ENCODE measurements around the gene FBP2. TPM values are rescaled to one million over a fixed set of nuclear protein-coding genes. Genes with fewer than 3 reads are reported as not detected.

FBP2 gene
- total and polyA plus RNA-seq, 2 donors (not counting 1 experiment from before 2014, with no cell fraction given), result not detected

GRCh38 chr9:94525396-94526035, 68.1 kb downstream of the FBP2 start:
- Histone ChIP-seq H4K20me1 (ENCODE audit: control insufficient read depth, extremely low read depth, insufficient read depth, low read length) (no peaks in the 10 kb centered on the region), H3K27me3 (ENCODE audit: control insufficient read depth, insufficient read depth, low read length) (no peaks in the 10 kb centered on the region), H3K4me3 (replicated peaks in 1 of 4; ENCODE audit: control extremely low read depth in 1 of 4, insufficient read depth in 1 of 4, low read depth in 3 of 4, low read length in 4 of 4) (no peak overlapping the region), H3K79me2 (ENCODE audit: control insufficient read depth, insufficient read depth, low read length) (no peaks in the 10 kb centered on the region), H3K36me3 (ENCODE audit: control insufficient read depth, insufficient read depth, low read length) (no peaks in the 10 kb centered on the region), H3K4me1 (ENCODE audit: control insufficient read depth, extremely low read depth, insufficient read depth, low read length) (no peaks in the 10 kb centered on the region), H3K9me3 (ENCODE audit: control insufficient read depth, insufficient read depth, low read depth, low read length) (no peaks in the 10 kb centered on the region), H3K9ac (ENCODE audit: insufficient read depth, low read length) (no peak overlapping the region), H2AFZ (ENCODE audit: low read length) (no peak overlapping the region), H3K27ac (ENCODE audit: insufficient read depth, low read length) (no peak overlapping the region), H3K4me2 (ENCODE audit: extremely low read depth, insufficient read depth, low read length) (no peak overlapping the region)
- TF ChIP-seq EZH2 (IDR thresholded peaks at IDR 0.05; ENCODE audit: low read length, missing control alignments) (no peak), CTCF (conservative IDR thresholded peaks at IDR 0.05 in 1 of 2, IDR thresholded peaks at IDR 0.05 in 1 of 2; ENCODE audit: low read depth in 1 of 2, low read length in 2 of 2) (no peak)
- DNase-seq (ENCODE audit: low read depth in 2 of 2), result no peak

- no peak overlapping the region for H3K27ac ChIP-seq (ENCODE audit: insufficient read depth, low read length)
- no peak overlapping the region for H3K4me2 ChIP-seq (ENCODE audit: extremely low read depth, insufficient read depth, low read length)
- no peak overlapping the region for H2AFZ ChIP-seq (ENCODE audit: low read length)
- no peak overlapping the region for H3K4me3 ChIP-seq (replicated peaks in 1 of 4; ENCODE audit: control extremely low read depth in 1 of 4, insufficient read depth in 1 of 4, low read depth in 3 of 4, low read length in 4 of 4)
- H3K9me3 ChIP-seq (ENCODE audit: control insufficient read depth, insufficient read depth, low read depth, low read length), result no peaks in the 10 kb centered on the region
- H3K79me2 ChIP-seq (ENCODE audit: control insufficient read depth, insufficient read depth, low read length), result no peaks in the 10 kb centered on the region
- H4K20me1 ChIP-seq (ENCODE audit: control insufficient read depth, extremely low read depth, insufficient read depth, low read length), result no peaks in the 10 kb centered on the region
- TF ChIP-seq CTCF (conservative IDR thresholded peaks at IDR 0.05 in 1 of 2, IDR thresholded peaks at IDR 0.05 in 1 of 2; ENCODE audit: low read depth in 1 of 2, low read length in 2 of 2), result no peak
- H3K27me3 ChIP-seq (ENCODE audit: control insufficient read depth, insufficient read depth, low read length), result no peaks in the 10 kb centered on the region
- no peaks in the 10 kb centered on the region for H3K36me3 ChIP-seq (ENCODE audit: control insufficient read depth, insufficient read depth, low read length)
- H3K4me1 ChIP-seq (ENCODE audit: control insufficient read depth, extremely low read depth, insufficient read depth, low read length), result no peaks in the 10 kb centered on the region
- no peak for DNase-seq (ENCODE audit: low read depth in 2 of 2)
- no peak overlapping the region for H3K9ac ChIP-seq (ENCODE audit: insufficient read depth, low read length)
These were observed 76.4 kb downstream of the FBP2 start for GRCh38 chr9:94517254-94517653.

GRCh38 chr9:94514722-94515121, 78.9 kb downstream of the FBP2 start:
- Histone ChIP-seq H3K27me3 (ENCODE audit: control insufficient read depth, insufficient read depth, low read length) (no peaks in the 10 kb centered on the region), H3K79me2 (ENCODE audit: control insufficient read depth, insufficient read depth, low read length) (no peaks in the 10 kb centered on the region), H3K9me3 (ENCODE audit: control insufficient read depth, insufficient read depth, low read depth, low read length) (no peaks in the 10 kb centered on the region), H3K4me1 (ENCODE audit: control insufficient read depth, extremely low read depth, insufficient read depth, low read length) (no peaks in the 10 kb centered on the region), H3K4me3 (replicated peaks in 1 of 4; ENCODE audit: control extremely low read depth in 1 of 4, insufficient read depth in 1 of 4, low read depth in 3 of 4, low read length in 4 of 4) (no peak overlapping the region), H3K9ac (ENCODE audit: insufficient read depth, low read length) (no peak overlapping the region), H2AFZ (ENCODE audit: low read length) (no peak overlapping the region), H4K20me1 (ENCODE audit: control insufficient read depth, extremely low read depth, insufficient read depth, low read length) (no peaks in the 10 kb centered on the region), H3K4me2 (ENCODE audit: extremely low read depth, insufficient read depth, low read length) (no peak overlapping the region), H3K27ac (ENCODE audit: insufficient read depth, low read length) (no peak overlapping the region), H3K36me3 (ENCODE audit: control insufficient read depth, insufficient read depth, low read length) (no peaks in the 10 kb centered on the region)
- TF ChIP-seq CTCF (conservative IDR thresholded peaks at IDR 0.05 in 1 of 2, IDR thresholded peaks at IDR 0.05 in 1 of 2; ENCODE audit: low read depth in 1 of 2, low read length in 2 of 2) (no peak), EZH2 (IDR thresholded peaks at IDR 0.05; ENCODE audit: low read length, missing control alignments) (no peak)
- DNase-seq (ENCODE audit: low read depth in 2 of 2), result no peak
